K562 (cell line): ENCODE data around the gene FOSL2. TPM values are rescaled to one million over a fixed set of nuclear protein-coding genes. Genes with fewer than 3 reads are reported as not detected.

Experiments used
- ATAC-seq: fragments of 200-7000 bp; cut with Tn5 transposase; 3 replicates; pipeline ENCODE4 v1.9.1; 2020; ENCODE audit warnings: moderate library complexity
- BruUV-seq: library from RNA; stranded (reverse); fragments of 400-500 nt; replicated peaks from 2 replicates; lab custom pipeline; 2021; lab: Mats Ljungman, UMichigan
- CTCF ChIA-PET: fragments of 300-600 bp; formaldehyde crosslinking; extraction: SDS; loops from one replicate; lab custom pipeline; 2021; ENCODE audit warnings: low intra/inter-chr PET ratio; lab: Yijun Ruan, JAX
- POLR2A ChIA-PET: fragments of 300-600, 350-650 bp; sonication (Branson Sonifier 250); formaldehyde crosslinking; extraction: SDS; loops from one replicate; lab custom pipeline; 2021; ENCODE audit warnings: antibody characterized with exemption, inconsistent platforms; lab: Yijun Ruan, JAX
- DNase-seq, 4 experiments: peaks; one replicate each; pipeline versions ENCODE4 v3.0.0 to v3.0.0-alpha.2; 2011 to 2018; ENCODE audit warnings: low spot score in 3 of 4, mixed read lengths in 3 of 4; ENCODE audit errors: extremely low read depth in 1 of 4
- FAIRE-seq: peaks from 2 replicates; lab custom pipeline; 2011; peaks lifted over from hg19 to GRCh38; lab: Jason Lieb, UNC
- H2AFZ ChIP-seq: 2 replicates; pipeline ENCODE4 v1.6.0; 2011; ENCODE audit warnings: low read depth, low read length, control low read depth, inconsistent platforms
- H3K27ac ChIP-seq: fragments of 200-600 bp; 3 replicates; pipeline ENCODE4 v1.8.0; 2011; ENCODE audit warnings: low read depth, mild to moderate bottlenecking, control low read depth, inconsistent platforms, low read length, moderate library complexity, mixed read lengths; ENCODE audit errors: extremely low read depth
- H3K27me3 ChIP-seq, 2 experiments: fragments of 300-600 bp in 1 of 2; 2 replicates in 1 of 2; 3 replicates in 1 of 2; pipeline versions ENCODE4 v1.6.0 to v1.8.0; 2011; ENCODE audit warnings: inconsistent platforms in 2 of 2, low read length in 2 of 2, mild to moderate bottlenecking in 1 of 2, mixed read lengths in 1 of 2, moderate library complexity in 1 of 2; ENCODE audit not compliant: control insufficient read depth in 2 of 2, insufficient read depth in 2 of 2
- H3K36me3 ChIP-seq: fragments of 300-600 bp; 3 replicates; pipeline ENCODE4 v1.8.0; 2011; ENCODE audit warnings: mild to moderate bottlenecking, low read length, inconsistent platforms; ENCODE audit not compliant: control insufficient read depth, insufficient read depth
- H3K4me1 ChIP-seq, 2 experiments: fragments of 200-600 bp in 1 of 2; replicated peaks in 1 of 2; 2 replicates in 1 of 2; 3 replicates in 1 of 2; pipeline versions ENCODE4 v1.5.1 to v1.8.0; 2011; ENCODE audit warnings: inconsistent platforms in 2 of 2, low read length in 2 of 2, mild to moderate bottlenecking in 1 of 2, mixed read lengths in 1 of 2, moderate library complexity in 1 of 2; ENCODE audit not compliant: control insufficient read depth in 2 of 2, insufficient read depth in 2 of 2
- H3K4me2 ChIP-seq: 2 replicates; pipeline ENCODE4 v1.6.1; 2011; ENCODE audit warnings: low read length, control low read depth, inconsistent platforms, mixed read lengths; ENCODE audit not compliant: insufficient read depth
- H3K4me3 ChIP-seq: fragments of 200-600 bp; sonication (generic), shearing (Covaris generic); 2 replicates; pipeline ENCODE4 v1.5.1; 2016; ENCODE audit warnings: control low read depth, inconsistent platforms
- H3K79me2 ChIP-seq: fragments of 200-600 bp; 3 replicates; pipeline ENCODE4 v1.8.0; 2011; ENCODE audit warnings: low read length, inconsistent platforms; ENCODE audit not compliant: control insufficient read depth, insufficient read depth
- H3K9ac ChIP-seq, 2 experiments: 2 replicates each; pipeline versions ENCODE4 v1.6.0 to v1.6.1; 2011; ENCODE audit warnings: low read depth in 2 of 2, low read length in 2 of 2, control low read depth in 1 of 2, inconsistent platforms in 1 of 2, mild to moderate bottlenecking in 1 of 2, mixed read lengths in 1 of 2; ENCODE audit not compliant: insufficient read depth in 1 of 2
- H3K9me1 ChIP-seq: one replicate; pipeline ENCODE4 v1.6.0; 2011; ENCODE audit warnings: inconsistent platforms, mild to moderate bottlenecking, low read length, moderate library complexity; ENCODE audit not compliant: control insufficient read depth, insufficient read depth
- H3K9me3 ChIP-seq: replicated peaks from 2 replicates; pipeline ENCODE4 v1.5.1; 2011; ENCODE audit warnings: low read depth, low read length, inconsistent platforms; ENCODE audit not compliant: control insufficient read depth, insufficient read depth
- H4K20me1 ChIP-seq: replicated peaks from 2 replicates; pipeline ENCODE4 v1.6.1; 2011; ENCODE audit warnings: low read length, inconsistent platforms, mixed read lengths; ENCODE audit not compliant: control insufficient read depth, insufficient read depth
- C11orf30 ChIP-seq: fragments of 450-650 bp; IDR thresholded peaks from 2 replicates; pipeline ENCODE4 v1.6.1; 2016; ENCODE audit warnings: low read depth, mild to moderate bottlenecking
- CBX2 ChIP-seq: fragments of 200-600 bp; sonication (generic); IDR thresholded peaks from one replicate; pipeline ENCODE4 v1.6.1; 2012; ENCODE audit warnings: mild to moderate bottlenecking, low read length, inconsistent platforms; ENCODE audit not compliant: insufficient read depth, poor library complexity, severe bottlenecking
- SLC30A9 ChIP-seq: fragments of 250-450 bp; sonication (Bioruptor Pico); IDR thresholded peaks from 2 replicates; pipeline ENCODE4 v1.8.0; 2022; ENCODE audit warnings: mild to moderate bottlenecking, moderate library complexity
- ZMIZ1 ChIP-seq, 2 experiments: fragments of 150-350 bp in 1 of 2; IDR thresholded peaks; 2 replicates each; pipeline ENCODE4 v1.6.1; 2012 to 2016; ENCODE audit warnings: low read depth in 2 of 2, low read length in 2 of 2, mild to moderate bottlenecking in 1 of 2, moderate library complexity in 1 of 2
- WGBS: fragments of 100-300 bp; shearing (Covaris generic); methylation state at CpG from one replicate; pipeline ENCODE4 v1.1.6; 2016; ENCODE audit warnings: low coverage, mixed read lengths; ENCODE audit not compliant: insufficient coverage; ENCODE audit errors: missing lambda C conversion rate; 5-methylcytosine and 5-hydroxymethylcytosine counted together
- in situ Hi-C: fragments of 300-500 bp; cut with MboI; formaldehyde crosslinking; loops from 4 replicates; pipeline ENCODE4 v1.15.0; 2018; ENCODE audit warnings: inconsistent platforms, mixed read lengths
- intact Hi-C: fragments of 100-400 bp; cut with micrococcal nuclease; formaldehyde crosslinking; loops from 2 replicates; pipeline ENCODE4 v1.14.2; 2022
- polyA plus RNA-seq, 8 experiments: library from polyadenylated mRNA; depleted of rRNA in 4 of 8; stranded (reverse) in 5 of 8; unstranded in 3 of 8; fragments of >200 nt; fragmentation: Nextera tagmentation in 2 of 8; fragmentation: Illumina TruSeq in 1 of 8; extraction: Ambion mirVana in 2 of 8; extraction: Trizol in 1 of 8; gene quantifications; 2 replicates each; pipeline versions ENCODE4 v1.2.1 to v1.2.3, GENCODE V29; 2011 to 2014; ENCODE audit warnings: inconsistent platforms in 1 of 8, missing spikeins in 1 of 8
- total RNA-seq, 7 experiments: library from RNA; depleted of rRNA in 6 of 7; stranded (reverse); fragments of >200 nt in 6 of 7; fragmentation: Illumina TruSeq in 2 of 7; extraction: Trizol in 2 of 7; gene quantifications; 2 replicates each; pipeline versions ENCODE4 v1.2.1 to v1.2.3, GENCODE V29; 2011 to 2021; ENCODE audit warnings: low replicate concordance in 1 of 7

Gene FOSL2
- total and polyA plus RNA-seq, 9 of the 15 experiments (the other 6 are each of a cell fraction or from before 2014, with no cell fraction given) = 0.04 to 2.9 (median 0.80) TPM

GRCh38 chr2:28428486-28428885, 35.8 kb downstream of the FOSL2 start (continued):
- TF ChIP-seq ZMIZ1 (IDR thresholded peaks at IDR 0.05; ENCODE audit: low read depth in 2 of 2, low read length in 2 of 2) = no peak

- Histone ChIP-seq H3K4me3 (no peak overlapping the region), H3K4me2 (no peak overlapping the region), H3K9ac (no peak overlapping the region), H3K27ac (no peak overlapping the region), H3K27me3 (peaks cover 10 to 47% of the 10 kb centered on the region in 2 experiments), H2AFZ (no peak overlapping the region), H3K9me3 (no peaks in the 10 kb centered on the region; the same call in 1 of the 2 replicates), H4K20me1 (no peaks in the 10 kb centered on the region), H3K4me1 (no peaks in the 10 kb centered on the region), H3K36me3 (no peaks in the 10 kb centered on the region), H3K79me2 (no peaks in the 10 kb centered on the region), H3K9me1 (no peaks in the 10 kb centered on the region)
- ATAC-seq (no peak), DNase-seq (no peak), FAIRE-seq (no peak)
- ChIA-PET POLR2A (interaction anchor here (0.6 kb wide), 1 partner anchor 581 kb away, joined by 3 read pairs; no protein-coding TSS in a partner anchor), CTCF (no interaction called here)
- no TSS peak for BruUV-seq
- in situ Hi-C loops (no loop called here), intact Hi-C loops (no loop called here)
- TF ChIP-seq SLC30A9 (CRISPR knock-in tag) (no peak), CBX2 (no peak), C11orf30 (no peak)
- 4% methylated on average over 3 of the region's 3 CpGs for WGBS
Observed at GRCh38 chr2:28429636-28430376, 37.1 kb downstream of the FOSL2 start.
